DOHH2 (cell line): ENCODE measurements around the gene ATP9B.

Source experiments
- CTCF ChIP-seq: fragments of 200-600 bp; sonication (generic); IDR thresholded peaks from one replicate; pipeline ENCODE4 v1.5.1; 2014; ENCODE audit warnings: antibody characterized with exemption, mild to moderate bottlenecking, low read depth, low read length; ENCODE audit not compliant: poor library complexity, severe bottlenecking
- EZH2phosphoT487 ChIP-seq: fragments of 200-600 bp; sonication (generic); IDR thresholded peaks from 2 replicates; pipeline ENCODE4 v1.6.1; 2017; ENCODE audit warnings: borderline replicate concordance, mild to moderate bottlenecking, antibody characterized with exemption, low read length, moderate library complexity, mixed read lengths

- TF ChIP-seq CTCF: no peak
- TF ChIP-seq EZH2phosphoT487: no peak
Measured at GRCh38 chr18:79056827-79057367, 12.3 kb upstream of the ATP9B start.
